ENCODE measurements around the gene ITM2B. TPM values are rescaled to one million over a fixed set of nuclear protein-coding genes. Genes with fewer than 3 reads are reported as not detected.
A peak's percentile ranks its signal among the peaks of the same experiment; 100 is the strongest.

Gene ITM2B
- total RNA-seq, 1 experiment from 2014 or later = 178 TPM

DNA sequence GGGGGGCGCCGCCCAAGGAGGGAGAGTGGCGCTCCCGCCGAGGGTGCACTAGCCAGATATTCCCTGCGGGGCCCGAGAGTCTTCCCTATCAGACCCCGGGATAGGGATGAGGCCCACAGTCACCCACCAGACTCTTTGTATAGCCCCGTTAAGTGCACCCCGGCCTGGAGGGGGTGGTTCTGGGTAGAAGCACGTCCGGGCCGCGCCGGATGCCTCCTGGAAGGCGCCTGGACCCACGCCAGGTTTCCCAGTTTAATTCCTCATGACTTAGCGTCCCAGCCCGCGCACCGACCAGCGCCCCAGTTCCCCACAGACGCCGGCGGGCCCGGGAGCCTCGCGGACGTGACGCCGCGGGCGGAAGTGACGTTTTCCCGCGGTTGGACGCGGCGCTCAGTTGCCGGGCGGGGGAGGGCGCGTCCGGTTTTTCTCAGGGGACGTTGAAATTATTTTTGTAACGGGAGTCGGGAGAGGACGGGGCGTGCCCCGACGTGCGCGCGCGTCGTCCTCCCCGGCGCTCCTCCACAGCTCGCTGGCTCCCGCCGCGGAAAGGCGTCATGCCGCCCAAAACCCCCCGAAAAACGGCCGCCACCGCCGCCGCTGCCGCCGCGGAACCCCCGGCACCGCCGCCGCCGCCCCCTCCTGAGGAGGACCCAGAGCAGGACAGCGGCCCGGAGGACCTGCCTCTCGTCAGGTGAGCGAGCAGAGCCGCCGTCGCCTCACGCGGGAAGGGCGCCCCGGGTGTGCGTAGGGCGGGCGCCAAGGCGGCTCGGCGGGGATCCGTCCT, 70.5 kb downstream of the ITM2B start, which contains the start of gene RB1 (continued):
- TF ChIP-seq, protein P1, sequence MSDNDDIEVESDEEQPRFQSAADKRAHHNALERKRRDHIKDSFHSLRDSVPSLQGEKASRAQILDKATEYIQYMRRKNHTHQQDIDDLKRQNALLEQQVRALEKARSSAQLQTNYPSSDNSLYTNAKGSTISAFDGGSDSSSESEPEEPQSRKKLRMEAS (CRISPR knock-in tag; IDR thresholded peaks at IDR 0.05) = peak; percentile 38; the same call in 1 of the 2 replicates
- TF ChIP-seq, protein P2, sequence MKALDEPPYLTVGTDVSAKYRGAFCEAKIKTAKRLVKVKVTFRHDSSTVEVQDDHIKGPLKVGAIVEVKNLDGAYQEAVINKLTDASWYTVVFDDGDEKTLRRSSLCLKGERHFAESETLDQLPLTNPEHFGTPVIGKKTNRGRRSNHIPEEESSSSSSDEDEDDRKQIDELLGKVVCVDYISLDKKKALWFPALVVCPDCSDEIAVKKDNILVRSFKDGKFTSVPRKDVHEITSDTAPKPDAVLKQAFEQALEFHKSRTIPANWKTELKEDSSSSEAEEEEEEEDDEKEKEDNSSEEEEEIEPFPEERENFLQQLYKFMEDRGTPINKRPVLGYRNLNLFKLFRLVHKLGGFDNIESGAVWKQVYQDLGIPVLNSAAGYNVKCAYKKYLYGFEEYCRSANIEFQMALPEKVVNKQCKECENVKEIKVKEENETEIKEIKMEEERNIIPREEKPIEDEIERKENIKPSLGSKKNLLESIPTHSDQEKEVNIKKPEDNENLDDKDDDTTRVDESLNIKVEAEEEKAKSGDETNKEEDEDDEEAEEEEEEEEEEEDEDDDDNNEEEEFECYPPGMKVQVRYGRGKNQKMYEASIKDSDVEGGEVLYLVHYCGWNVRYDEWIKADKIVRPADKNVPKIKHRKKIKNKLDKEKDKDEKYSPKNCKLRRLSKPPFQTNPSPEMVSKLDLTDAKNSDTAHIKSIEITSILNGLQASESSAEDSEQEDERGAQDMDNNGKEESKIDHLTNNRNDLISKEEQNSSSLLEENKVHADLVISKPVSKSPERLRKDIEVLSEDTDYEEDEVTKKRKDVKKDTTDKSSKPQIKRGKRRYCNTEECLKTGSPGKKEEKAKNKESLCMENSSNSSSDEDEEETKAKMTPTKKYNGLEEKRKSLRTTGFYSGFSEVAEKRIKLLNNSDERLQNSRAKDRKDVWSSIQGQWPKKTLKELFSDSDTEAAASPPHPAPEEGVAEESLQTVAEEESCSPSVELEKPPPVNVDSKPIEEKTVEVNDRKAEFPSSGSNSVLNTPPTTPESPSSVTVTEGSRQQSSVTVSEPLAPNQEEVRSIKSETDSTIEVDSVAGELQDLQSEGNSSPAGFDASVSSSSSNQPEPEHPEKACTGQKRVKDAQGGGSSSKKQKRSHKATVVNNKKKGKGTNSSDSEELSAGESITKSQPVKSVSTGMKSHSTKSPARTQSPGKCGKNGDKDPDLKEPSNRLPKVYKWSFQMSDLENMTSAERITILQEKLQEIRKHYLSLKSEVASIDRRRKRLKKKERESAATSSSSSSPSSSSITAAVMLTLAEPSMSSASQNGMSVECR (CRISPR knock-in tag; IDR thresholded peaks at IDR 0.05; ENCODE audit: borderline replicate concordance) = peak; percentile 54; the same call in 1 of the 2 replicates
- TF ChIP-seq, protein P3, sequence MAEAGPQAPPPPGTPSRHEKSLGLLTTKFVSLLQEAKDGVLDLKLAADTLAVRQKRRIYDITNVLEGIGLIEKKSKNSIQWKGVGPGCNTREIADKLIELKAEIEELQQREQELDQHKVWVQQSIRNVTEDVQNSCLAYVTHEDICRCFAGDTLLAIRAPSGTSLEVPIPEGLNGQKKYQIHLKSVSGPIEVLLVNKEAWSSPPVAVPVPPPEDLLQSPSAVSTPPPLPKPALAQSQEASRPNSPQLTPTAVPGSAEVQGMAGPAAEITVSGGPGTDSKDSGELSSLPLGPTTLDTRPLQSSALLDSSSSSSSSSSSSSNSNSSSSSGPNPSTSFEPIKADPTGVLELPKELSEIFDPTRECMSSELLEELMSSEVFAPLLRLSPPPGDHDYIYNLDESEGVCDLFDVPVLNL (CRISPR knock-in tag; IDR thresholded peaks at IDR 0.05; ENCODE audit: borderline replicate concordance, low read depth) = peak; percentile 45; the same call in 1 of the 2 replicates
- TF ChIP-seq, protein P4, sequence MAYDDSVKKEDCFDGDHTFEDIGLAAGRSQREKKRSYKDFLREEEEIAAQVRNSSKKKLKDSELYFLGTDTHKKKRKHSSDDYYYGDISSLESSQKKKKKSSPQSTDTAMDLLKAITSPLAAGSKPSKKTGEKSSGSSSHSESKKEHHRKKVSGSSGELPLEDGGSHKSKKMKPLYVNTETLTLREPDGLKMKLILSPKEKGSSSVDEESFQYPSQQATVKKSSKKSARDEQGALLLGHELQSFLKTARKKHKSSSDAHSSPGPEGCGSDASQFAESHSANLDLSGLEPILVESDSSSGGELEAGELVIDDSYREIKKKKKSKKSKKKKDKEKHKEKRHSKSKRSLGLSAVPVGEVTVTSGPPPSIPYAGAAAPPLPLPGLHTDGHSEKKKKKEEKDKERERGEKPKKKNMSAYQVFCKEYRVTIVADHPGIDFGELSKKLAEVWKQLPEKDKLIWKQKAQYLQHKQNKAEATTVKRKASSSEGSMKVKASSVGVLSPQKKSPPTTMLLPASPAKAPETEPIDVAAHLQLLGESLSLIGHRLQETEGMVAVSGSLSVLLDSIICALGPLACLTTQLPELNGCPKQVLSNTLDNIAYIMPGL (CRISPR knock-in tag; IDR thresholded peaks at IDR 0.05) = peak; percentile 59; the same call in 1 of the 2 replicates
- TF ChIP-seq GABPB1 (CRISPR knock-in tag; IDR thresholded peaks at IDR 0.05) = peak; percentile 81
- TF ChIP-seq, protein P5, sequence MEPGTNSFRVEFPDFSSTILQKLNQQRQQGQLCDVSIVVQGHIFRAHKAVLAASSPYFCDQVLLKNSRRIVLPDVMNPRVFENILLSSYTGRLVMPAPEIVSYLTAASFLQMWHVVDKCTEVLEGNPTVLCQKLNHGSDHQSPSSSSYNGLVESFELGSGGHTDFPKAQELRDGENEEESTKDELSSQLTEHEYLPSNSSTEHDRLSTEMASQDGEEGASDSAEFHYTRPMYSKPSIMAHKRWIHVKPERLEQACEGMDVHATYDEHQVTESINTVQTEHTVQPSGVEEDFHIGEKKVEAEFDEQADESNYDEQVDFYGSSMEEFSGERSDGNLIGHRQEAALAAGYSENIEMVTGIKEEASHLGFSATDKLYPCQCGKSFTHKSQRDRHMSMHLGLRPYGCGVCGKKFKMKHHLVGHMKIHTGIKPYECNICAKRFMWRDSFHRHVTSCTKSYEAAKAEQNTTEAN (CRISPR knock-in tag; IDR thresholded peaks at IDR 0.05) = no peak; the same call in 1 of the 2 replicates
- peak; percentile 75; the same call in 1 of the 2 replicates for TF ChIP-seq SP1 (CRISPR knock-in tag; conservative IDR thresholded peaks at IDR 0.05)

DNA sequence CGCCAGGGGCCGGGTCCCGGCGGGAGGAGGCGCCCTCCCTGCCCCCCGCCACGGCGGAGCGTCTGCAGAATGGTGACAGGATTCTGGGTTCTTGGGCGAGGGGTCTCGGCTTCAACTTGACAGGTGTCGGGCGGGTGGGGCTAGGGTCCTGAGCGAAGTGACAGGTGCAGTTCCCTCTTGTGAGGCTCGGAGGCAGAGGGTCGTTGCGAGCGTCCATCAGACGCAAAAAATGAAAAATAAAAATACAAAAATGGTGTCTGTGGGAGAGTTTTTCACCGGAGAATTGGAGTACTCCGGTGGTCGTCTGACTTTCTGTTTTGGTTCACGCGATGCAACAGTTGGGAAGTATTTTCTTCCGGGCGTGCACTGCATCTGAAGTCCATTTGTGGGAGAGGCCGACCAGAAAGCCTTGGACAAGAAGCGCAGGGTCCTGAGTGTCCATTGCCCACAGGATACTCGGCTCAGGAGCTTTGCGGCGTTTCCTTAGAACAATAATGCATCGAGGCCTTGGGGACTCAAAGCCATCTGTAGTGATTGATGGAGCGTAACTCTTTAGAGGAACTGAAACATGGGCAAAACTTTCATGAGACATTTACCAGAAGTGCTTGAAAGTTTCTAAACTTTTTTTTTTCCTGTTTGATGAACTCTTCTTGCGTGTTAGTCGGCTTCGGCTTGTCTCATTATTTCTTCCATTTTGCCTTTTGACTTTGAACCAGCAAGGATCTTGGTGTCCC, 71.3 kb downstream of the ITM2B start:
- TF ChIP-seq NFATC4 (CRISPR knock-in tag; IDR thresholded peaks at IDR 0.05) = no peak
- TF ChIP-seq, protein P3 (CRISPR knock-in tag; IDR thresholded peaks at IDR 0.05; ENCODE audit: borderline replicate concordance, low read depth) = no peak
- TF ChIP-seq SP1 (CRISPR knock-in tag; conservative IDR thresholded peaks at IDR 0.05) = no peak
- no peak for TF ChIP-seq NR2C2 (CRISPR knock-in tag; IDR thresholded peaks at IDR 0.05)
- TF ChIP-seq TP53 (CRISPR knock-in tag; IDR thresholded peaks at IDR 0.05) = no peak
- TF ChIP-seq, protein P6, sequence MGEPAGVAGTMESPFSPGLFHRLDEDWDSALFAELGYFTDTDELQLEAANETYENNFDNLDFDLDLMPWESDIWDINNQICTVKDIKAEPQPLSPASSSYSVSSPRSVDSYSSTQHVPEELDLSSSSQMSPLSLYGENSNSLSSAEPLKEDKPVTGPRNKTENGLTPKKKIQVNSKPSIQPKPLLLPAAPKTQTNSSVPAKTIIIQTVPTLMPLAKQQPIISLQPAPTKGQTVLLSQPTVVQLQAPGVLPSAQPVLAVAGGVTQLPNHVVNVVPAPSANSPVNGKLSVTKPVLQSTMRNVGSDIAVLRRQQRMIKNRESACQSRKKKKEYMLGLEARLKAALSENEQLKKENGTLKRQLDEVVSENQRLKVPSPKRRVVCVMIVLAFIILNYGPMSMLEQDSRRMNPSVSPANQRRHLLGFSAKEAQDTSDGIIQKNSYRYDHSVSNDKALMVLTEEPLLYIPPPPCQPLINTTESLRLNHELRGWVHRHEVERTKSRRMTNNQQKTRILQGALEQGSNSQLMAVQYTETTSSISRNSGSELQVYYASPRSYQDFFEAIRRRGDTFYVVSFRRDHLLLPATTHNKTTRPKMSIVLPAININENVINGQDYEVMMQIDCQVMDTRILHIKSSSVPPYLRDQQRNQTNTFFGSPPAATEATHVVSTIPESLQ (CRISPR knock-in tag; IDR thresholded peaks at IDR 0.05) = no peak
- TF ChIP-seq NFYB (CRISPR knock-in tag; conservative IDR thresholded peaks at IDR 0.05; ENCODE audit: low read depth) = no peak
- TF ChIP-seq, protein P7, sequence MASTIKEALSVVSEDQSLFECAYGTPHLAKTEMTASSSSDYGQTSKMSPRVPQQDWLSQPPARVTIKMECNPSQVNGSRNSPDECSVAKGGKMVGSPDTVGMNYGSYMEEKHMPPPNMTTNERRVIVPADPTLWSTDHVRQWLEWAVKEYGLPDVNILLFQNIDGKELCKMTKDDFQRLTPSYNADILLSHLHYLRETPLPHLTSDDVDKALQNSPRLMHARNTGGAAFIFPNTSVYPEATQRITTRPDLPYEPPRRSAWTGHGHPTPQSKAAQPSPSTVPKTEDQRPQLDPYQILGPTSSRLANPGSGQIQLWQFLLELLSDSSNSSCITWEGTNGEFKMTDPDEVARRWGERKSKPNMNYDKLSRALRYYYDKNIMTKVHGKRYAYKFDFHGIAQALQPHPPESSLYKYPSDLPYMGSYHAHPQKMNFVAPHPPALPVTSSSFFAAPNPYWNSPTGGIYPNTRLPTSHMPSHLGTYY (CRISPR knock-in tag; IDR thresholded peaks at IDR 0.05) = no peak
- no peak for TF ChIP-seq HMGA2 (CRISPR knock-in tag; IDR thresholded peaks at IDR 0.05)
- TF ChIP-seq JUN (CRISPR knock-in tag; IDR thresholded peaks at IDR 0.05) = no peak
- Mint-ChIP-seq H3K27ac (0 out of 2 replicates have a peak overlapping the region, but pooled peaks have one; percentile 74), H3K4me3 (peak overlapping the region; percentile 85), H3K9me3 (no peaks in the 10 kb centered on the region), H3K27me3 (ENCODE audit: low read depth) (0 out of 2 replicates have a peak, but pooled peaks cover 3% of the 10 kb centered on the region), H3K36me3 (no peaks in the 10 kb centered on the region; the same call in 1 of the 2 replicates), H3K4me1 (peaks cover 13% of the 10 kb centered on the region)
- ChIA-PET POLR2A (interaction anchor here (0.6 kb wide), 1 partner anchor 216 kb away, joined by 4 read pairs; no protein-coding TSS in a partner anchor), CTCF (no interaction called here)
- peak; percentile 23 for DNase-seq (ENCODE audit: low spot score)
- no peak for ATAC-seq
